Osteoblast (primary cell): Measurements from ENCODE around the gene STXBP2. TPM values are rescaled to one million over a fixed set of nuclear protein-coding genes. Genes with fewer than 3 reads are reported as not detected.

Experiments
- DNase-seq: peaks from one replicate; pipeline ENCODE4 v3.0.0; 2011; ENCODE audit warnings: low spot score, mixed read lengths; ENCODE audit not compliant: insufficient read length; ENCODE audit errors: missing footprints
- H2AFZ ChIP-seq: 2 replicates; pipeline ENCODE4 v1.6.0; 2011; ENCODE audit warnings: mild to moderate bottlenecking, low read length
- H3K27ac ChIP-seq: 2 replicates; pipeline ENCODE4 v1.5.1; 2011; ENCODE audit warnings: mild to moderate bottlenecking, low read depth, low read length, moderate library complexity
- H3K27me3 ChIP-seq: 2 replicates; pipeline ENCODE4 v1.6.0; 2012; ENCODE audit warnings: mild to moderate bottlenecking, control low read depth, inconsistent platforms, low read length, moderate library complexity; ENCODE audit not compliant: insufficient read depth
- H3K36me3 ChIP-seq: 2 replicates; pipeline ENCODE4 v1.5.1; 2011; ENCODE audit warnings: mild to moderate bottlenecking, low read length, control low read depth, moderate library complexity; ENCODE audit not compliant: insufficient read depth
- H3K4me1 ChIP-seq: 2 replicates; pipeline ENCODE4 v1.5.1; 2011; ENCODE audit warnings: mild to moderate bottlenecking, low read length, control low read depth, moderate library complexity; ENCODE audit not compliant: insufficient read depth
- H3K4me2 ChIP-seq: 2 replicates; pipeline ENCODE4 v1.6.0; 2011; ENCODE audit warnings: mild to moderate bottlenecking, low read length; ENCODE audit not compliant: insufficient read depth
- H3K4me3 ChIP-seq: fragments of 200-600 bp; sonication (generic); 3 replicates; pipeline ENCODE4 v1.5.1; 2012; ENCODE audit warnings: mild to moderate bottlenecking, low read length, inconsistent platforms; ENCODE audit not compliant: insufficient read depth
- H3K79me2 ChIP-seq: 2 replicates; pipeline ENCODE4 v1.6.0; 2012; ENCODE audit warnings: mild to moderate bottlenecking, low read length, control low read depth, inconsistent platforms; ENCODE audit not compliant: insufficient read depth
- H3K9me3 ChIP-seq: 2 replicates; pipeline ENCODE4 v1.5.1; 2011; ENCODE audit warnings: low read depth, low read length, control low read depth
- H4K20me1 ChIP-seq: 2 replicates; pipeline ENCODE4 v1.6.0; 2012; ENCODE audit warnings: mild to moderate bottlenecking, low read length, control low read depth; ENCODE audit not compliant: insufficient read depth
- CTCF ChIP-seq: IDR thresholded peaks from 2 replicates; pipeline ENCODE4 v1.5.1; 2011; ENCODE audit warnings: mild to moderate bottlenecking, low read depth, low read length, moderate library complexity; ENCODE audit errors: extremely low read depth
- total RNA-seq: library from RNA; depleted of rRNA; stranded (reverse); fragments of >200 nt; gene quantifications from 2 replicates; pipeline ENCODE4 v1.2.3, GENCODE V29; 2012

Gene STXBP2
- total RNA-seq, 1 donor, result 3.3 TPM

GRCh38 chr19:7644550-7644877 is 7.6 kb downstream of the STXBP2 start:
- H4K20me1 ChIP-seq, result no peaks in the 10 kb centered on the region
- H3K79me2 ChIP-seq, result no peaks in the 10 kb centered on the region
- no peaks in the 10 kb centered on the region for H3K36me3 ChIP-seq
- H3K27me3 ChIP-seq, result no peaks in the 10 kb centered on the region
- no peak overlapping the region for H3K4me2 ChIP-seq
- H3K9me3 ChIP-seq, result no peaks in the 10 kb centered on the region
- H3K4me1 ChIP-seq, result no peaks in the 10 kb centered on the region
- H3K27ac ChIP-seq, result no peak overlapping the region
- DNase-seq, result peak; percentile 79
- H3K4me3 ChIP-seq, result no peak overlapping the region
- no peak for TF ChIP-seq CTCF
- no peak overlapping the region for H2AFZ ChIP-seq

GRCh38 chr19:7645163-7645562 is 8.3 kb downstream of the STXBP2 start:
- H3K9me3 ChIP-seq, result no peaks in the 10 kb centered on the region
- no peaks in the 10 kb centered on the region for H3K36me3 ChIP-seq
- no peaks in the 10 kb centered on the region for H3K27me3 ChIP-seq
- no peak for TF ChIP-seq CTCF
- H3K4me2 ChIP-seq, result no peak overlapping the region
- peak; percentile 80 for DNase-seq
- H3K79me2 ChIP-seq, result no peaks in the 10 kb centered on the region
- no peak overlapping the region for H2AFZ ChIP-seq
- no peaks in the 10 kb centered on the region for H4K20me1 ChIP-seq
- H3K4me3 ChIP-seq, result no peak overlapping the region
- H3K4me1 ChIP-seq, result no peaks in the 10 kb centered on the region
- H3K27ac ChIP-seq, result no peak overlapping the region

GRCh38 chr19:7645656-7646425 is 8.9 kb downstream of the STXBP2 start:
- H3K27ac ChIP-seq, result no peak overlapping the region
- no peak overlapping the region for H3K4me2 ChIP-seq
- H3K9me3 ChIP-seq, result no peaks in the 10 kb centered on the region
- no peaks in the 10 kb centered on the region for H3K79me2 ChIP-seq
- no peaks in the 10 kb centered on the region for H3K4me1 ChIP-seq
- H3K36me3 ChIP-seq, result no peaks in the 10 kb centered on the region
- no peaks in the 10 kb centered on the region for H3K27me3 ChIP-seq
- H4K20me1 ChIP-seq, result no peaks in the 10 kb centered on the region
- peak; percentile 81 for DNase-seq
- H3K4me3 ChIP-seq, result no peak overlapping the region
- TF ChIP-seq CTCF, result no peak
- no peak overlapping the region for H2AFZ ChIP-seq

- Histone ChIP-seq H4K20me1 (no peaks in the 10 kb centered on the region), H3K27me3 (no peaks in the 10 kb centered on the region), H3K4me3 (no peak overlapping the region), H2AFZ (no peak overlapping the region), H3K79me2 (no peaks in the 10 kb centered on the region), H3K4me2 (no peak overlapping the region), H3K4me1 (no peaks in the 10 kb centered on the region), H3K36me3 (no peaks in the 10 kb centered on the region), H3K9me3 (no peaks in the 10 kb centered on the region), H3K27ac (no peak overlapping the region)
- TF ChIP-seq CTCF, result no peak
- DNase-seq, result no peak
Observed at GRCh38 chr19:7646426-7646700, 9.5 kb downstream of the STXBP2 start.
